Endometrial microvascular endothelial cells (primary cell): ENCODE results near the gene STX8. TPM values are rescaled to one million over a fixed set of nuclear protein-coding genes. Genes with fewer than 3 reads are reported as not detected.
"Not testable (repeated sequence)": the region's sequence is repeated elsewhere in the genome, so short reads cannot be mapped to it uniquely, and the experiment has no call there.

ENCODE experiments used
- in situ Hi-C: cut with HindIII; loops from 2 replicates; pipeline ENCODE4 v1.10.0; 2017; ENCODE audit warnings: low sequenced_read_pairs, low pct_unique_long_range_greater_than_20kb; ENCODE audit errors: inconsistent ontology term
- total RNA-seq: library from RNA; depleted of rRNA; stranded (reverse); fragments of >200 nt; gene quantifications from one replicate; pipeline ENCODE4 v1.2.3, GENCODE V29; 2015; ENCODE audit errors: inconsistent ontology term

The STX8 gene
- total RNA-seq = 53.2 TPM

DNA sequence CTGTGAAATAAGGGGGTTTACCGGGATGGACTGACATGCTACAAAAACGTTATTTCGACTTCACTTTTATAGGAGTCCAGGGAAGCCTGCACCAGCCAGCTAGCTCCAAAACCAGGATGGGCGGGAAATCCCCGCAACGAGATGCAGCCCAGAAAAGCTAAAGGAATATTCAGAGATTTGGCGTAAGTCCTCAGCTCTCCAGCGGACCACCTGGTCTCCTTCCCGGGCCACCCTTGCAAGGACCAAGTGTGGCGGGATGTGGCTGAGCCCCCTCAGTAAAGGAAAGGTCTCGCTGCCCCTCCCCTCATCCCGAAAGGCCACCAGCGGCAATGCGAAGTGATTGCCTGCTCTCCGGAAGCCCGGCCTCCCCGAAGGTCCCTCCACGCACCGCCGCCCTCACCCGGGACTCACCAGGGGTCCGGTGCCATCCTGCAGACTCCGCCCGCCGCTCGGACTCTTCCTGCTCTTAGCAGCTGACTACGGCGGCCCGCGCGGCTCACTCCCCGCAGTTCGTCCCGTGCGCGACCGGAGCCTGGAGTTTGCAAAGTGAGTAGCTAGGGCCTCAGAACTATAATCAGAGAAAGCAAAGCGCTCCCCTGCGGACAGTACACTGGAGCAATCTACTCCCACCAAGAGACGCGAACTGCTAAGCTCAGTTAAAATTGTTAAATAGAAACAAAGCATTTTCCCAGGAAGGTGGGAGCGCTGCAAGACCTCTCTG lies at the start of gene STX8:
Gene STX8, minus strand, starts transcription at position 440 of the 721 bp plus-strand sequence. Its CDS starts 12 bp downstream, at position 428.
- in situ Hi-C loops = no loop called here

DNA sequence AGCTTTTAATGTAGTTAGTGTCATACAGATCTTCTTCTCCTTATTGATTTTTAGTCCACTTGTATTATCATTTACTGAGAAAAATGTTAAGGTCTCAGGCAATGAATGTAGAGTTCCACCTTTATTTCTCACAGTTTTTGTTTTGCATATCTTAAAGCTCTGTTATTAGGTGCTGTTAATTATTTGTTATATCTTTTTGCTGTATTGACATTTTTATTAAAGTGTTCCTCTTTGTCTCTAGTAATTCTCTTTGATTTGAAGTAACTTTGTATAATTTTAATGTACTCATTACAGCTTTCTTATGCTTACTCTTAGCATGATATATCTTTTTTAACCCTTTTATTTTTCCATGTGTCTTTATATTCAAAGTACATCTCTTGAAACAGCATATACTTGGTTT lies 47.3 kb upstream of the STX8 start:
- in situ Hi-C loops = no loop called here

- in situ Hi-C loops = no loop called here
These were observed 39.9 kb upstream of the STX8 start for GRCh38 chr17:9615486-9615885.

DNA sequence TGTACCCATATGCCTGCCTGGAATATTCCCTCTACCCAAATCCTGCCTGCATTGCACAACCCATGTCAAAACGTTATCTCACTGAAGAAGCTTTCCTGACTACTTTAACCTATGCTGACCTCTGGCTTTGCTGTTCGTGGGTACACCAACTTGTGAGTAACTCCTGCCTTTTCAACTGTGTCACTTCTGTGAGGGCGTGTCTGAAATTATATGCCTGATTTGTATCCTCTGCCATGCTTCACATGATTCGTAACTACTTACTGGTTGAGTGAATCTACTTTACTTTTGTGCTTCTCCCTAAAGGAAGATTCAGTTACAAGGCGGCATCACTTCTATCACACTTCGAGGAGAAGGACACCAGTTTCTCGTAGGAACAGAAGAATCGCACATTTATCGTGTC lies 36.4 kb upstream of the STX8 start:
- in situ Hi-C loops = no loop called here

DNA sequence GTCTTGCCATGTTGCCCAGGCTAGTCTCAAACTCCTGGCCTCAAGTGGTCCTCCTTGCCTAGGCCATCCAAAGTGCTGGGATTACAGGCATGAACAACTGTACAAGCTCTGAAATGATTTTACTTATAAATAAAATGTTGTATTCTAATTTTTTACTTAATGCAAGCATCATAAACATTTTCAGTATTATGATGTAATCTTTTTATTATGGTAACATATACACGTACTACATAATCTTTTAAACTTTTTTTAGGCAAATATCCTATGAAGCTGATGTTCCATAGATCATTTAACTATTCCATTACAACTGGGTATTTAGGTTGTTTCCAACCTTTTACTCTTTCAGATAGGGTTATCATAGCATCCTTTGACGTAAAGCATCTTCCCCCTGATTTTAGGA lies 35.9 kb upstream of the STX8 start:
- in situ Hi-C loops = no loop called here

DNA sequence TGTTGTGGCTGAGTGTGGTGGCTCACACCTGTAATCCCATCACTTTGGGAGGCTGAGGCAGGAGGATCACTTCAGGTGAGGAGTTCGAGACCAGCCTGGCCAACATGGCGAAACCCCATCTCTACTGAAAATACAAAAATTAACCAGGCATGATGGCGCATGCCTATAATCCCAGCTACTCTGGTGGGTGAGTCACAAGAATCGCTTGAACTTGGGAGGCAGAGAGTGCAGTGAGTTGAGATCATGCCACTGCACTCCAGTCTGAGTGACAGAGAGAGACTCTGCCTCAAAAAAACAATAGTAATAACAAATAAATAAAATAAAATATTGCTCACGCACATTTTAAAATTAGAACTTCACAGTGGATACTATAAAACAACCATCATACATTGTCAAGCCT lies 31.4 kb upstream of the STX8 start:
- in situ Hi-C loops = not testable (repeated sequence)

GRCh38 chr17:9606453-9606852 lies 30.8 kb upstream of the STX8 start:
- in situ Hi-C loops = no loop called here

- in situ Hi-C loops = not testable (repeated sequence)
These were observed 29.0 kb upstream of the STX8 start for GRCh38 chr17:9604583-9604982.

DNA sequence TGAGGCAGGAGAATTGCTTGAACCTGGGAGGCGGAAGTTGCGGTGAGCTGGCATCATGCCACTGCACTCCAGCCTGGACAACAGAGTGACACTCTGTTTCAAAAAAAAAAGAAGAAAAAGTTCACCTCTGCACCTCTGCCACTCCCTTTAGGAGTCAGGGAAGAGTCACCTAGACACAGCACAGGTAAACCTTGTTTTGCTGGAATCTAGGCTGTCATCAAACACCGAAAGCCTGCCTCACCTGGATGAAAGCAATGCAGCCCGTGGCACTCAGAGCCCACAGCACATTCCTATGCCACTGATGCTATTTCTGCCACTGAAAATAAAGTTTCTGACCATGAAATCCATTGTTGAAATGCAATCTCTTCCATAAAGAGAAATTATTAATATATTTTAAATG lies 23.0 kb upstream of the STX8 start:
- in situ Hi-C loops = no loop called here

GRCh38 chr17:9597638-9598037 lies 22.0 kb upstream of the STX8 start:
- in situ Hi-C loops = not testable (repeated sequence)

GRCh38 chr17:9594065-9594464 lies 18.4 kb upstream of the STX8 start:
- in situ Hi-C loops = no loop called here

GRCh38 chr17:9587969-9588656 lies 12.5 kb upstream of the STX8 start:
- in situ Hi-C loops = no loop called here

DNA sequence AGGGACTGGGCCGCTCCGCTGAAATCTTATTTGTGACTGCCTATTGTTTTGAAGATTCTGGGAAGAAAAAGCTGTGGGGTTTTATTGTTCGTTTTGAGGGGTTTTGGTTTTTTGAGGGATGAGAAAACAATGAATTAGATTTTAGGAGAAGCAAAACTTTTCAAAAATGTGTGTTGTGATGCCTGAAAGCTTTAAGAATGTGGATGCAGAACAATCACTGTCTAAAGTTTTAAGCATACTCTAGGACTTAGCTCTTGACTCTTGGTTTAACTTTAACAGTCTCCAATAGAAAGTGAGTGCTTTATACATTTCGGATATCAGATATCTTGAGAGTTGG lies 1.7 kb upstream of the STX8 start:
- in situ Hi-C loops = no loop called here

DNA sequence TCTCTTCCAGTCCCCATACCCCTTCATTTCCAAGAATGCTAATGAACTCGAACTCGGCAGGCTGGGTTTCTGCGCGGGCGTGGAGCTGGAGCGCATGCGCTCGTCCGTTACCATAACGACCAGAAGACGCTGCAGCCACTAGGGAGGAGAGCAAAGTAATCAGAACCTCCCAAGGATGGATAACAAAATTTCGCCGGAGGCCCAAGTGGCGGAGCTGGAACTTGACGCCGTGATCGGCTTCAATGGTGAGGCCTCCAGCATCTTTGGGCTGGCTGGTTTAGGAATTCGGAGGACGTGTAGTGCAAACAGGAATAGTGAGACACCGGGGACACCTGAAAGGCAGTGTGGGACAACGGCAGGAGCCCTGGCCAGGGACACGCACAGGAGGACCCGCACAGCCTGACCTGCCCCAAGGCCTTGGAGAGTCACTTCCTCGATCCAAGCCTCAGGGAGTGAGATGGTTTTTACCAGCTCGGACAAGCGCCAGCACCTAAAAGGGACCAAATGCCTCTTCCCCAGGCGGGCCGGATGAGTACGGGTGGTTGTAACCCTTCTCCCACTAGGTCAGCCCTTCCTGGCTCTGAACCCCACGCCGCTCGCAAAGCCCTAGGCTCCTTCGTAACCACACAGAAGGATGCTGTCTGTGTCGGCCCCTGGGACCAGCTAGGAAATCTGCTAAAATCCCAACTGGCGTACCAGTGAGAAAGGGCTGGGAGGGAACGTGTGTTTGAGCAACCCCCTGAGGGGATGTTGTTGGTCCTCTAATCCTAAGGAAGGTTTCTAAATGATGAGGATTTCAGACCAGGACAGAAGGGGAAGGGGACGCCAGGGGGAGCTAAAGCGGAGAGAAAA lies 1.1 kb upstream of the STX8 start, which contains the start of gene CFAP52:
Gene CFAP52, plus strand, starts transcription at position 122 of the 852 bp plus-strand sequence. Its CDS starts 54 bp downstream, at position 176.
- in situ Hi-C loops = no loop called here

GRCh38 chr17:9571201-9571600 lies 4.4 kb downstream of the STX8 start:
- in situ Hi-C loops = no loop called here

DNA sequence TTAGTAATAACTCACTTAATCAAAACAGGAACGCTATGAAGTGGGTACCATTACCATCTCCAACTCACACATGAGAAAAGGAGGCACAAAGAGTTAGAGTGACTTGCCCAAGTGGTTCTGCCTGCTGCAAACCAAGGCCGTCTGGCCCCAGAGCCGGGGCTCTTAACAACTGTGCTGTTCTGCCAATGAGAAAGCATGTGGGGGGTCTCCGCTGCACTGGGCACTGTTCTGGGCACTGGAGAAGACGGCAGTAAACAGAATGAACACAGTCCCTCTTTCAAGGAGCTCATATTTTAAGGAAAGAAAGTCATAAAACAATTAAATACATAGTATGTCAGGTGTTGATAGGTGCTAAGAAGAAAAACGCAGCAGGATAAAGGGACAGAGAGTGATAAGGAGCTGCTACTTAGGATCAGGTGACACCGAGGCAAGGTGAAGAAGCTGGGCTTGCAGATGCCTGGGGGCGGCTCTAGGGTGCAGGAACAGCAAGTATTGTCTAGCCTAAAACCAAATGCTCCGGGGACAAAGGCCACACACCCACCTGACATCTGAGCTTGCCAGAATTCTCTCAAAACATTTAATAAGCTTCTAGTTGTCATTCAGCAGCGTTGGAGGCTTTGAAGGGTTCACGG lies 6.5 kb downstream of the STX8 start:
- in situ Hi-C loops = no loop called here

DNA sequence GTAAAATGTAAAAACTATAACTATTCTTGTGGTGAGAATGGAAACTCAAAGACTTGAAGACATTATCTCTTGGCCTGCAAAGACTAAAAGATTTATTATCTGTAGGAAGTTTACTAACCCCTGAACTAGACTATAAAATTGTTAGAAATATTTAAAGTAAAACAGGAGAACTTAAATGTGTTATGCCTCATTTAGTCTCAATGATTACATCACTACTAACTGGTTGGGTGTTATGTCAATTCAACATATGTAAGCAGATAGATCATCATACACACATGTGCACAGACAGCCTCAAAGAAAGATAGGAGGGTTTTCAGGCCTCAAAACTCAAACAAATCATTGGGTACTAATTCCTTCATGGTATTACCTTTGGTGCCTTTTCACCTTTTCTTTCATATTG lies 7.6 kb downstream of the STX8 start:
- in situ Hi-C loops = no loop called here

DNA sequence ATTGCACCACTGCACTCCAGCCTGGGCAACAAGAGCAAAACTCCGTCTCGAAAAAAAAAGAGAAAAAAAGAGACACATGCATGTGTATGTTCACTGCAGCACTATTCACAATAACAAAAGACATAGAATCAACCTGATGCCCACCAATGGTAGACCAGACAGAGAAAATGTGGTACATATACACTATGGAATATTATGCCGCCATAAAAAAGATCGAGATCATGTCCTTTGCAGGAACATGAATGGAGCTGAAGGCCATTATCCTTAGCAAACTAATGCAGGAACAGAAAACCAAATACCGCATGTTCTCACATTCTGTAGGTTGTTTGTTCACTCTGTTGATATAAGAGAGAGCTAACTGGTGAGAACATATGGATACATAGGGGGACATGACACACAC lies 8.9 kb downstream of the STX8 start:
- in situ Hi-C loops = not testable (repeated sequence)

- in situ Hi-C loops = no loop called here
These were observed 9.6 kb downstream of the STX8 start for GRCh38 chr17:9566067-9566466.
